GM15510 (cell line): ENCODE data around the gene PHKG2.

Experiments used
- POLR2A ChIP-seq: IDR thresholded peaks from 3 replicates; pipeline ENCODE4 v1.6.1; 2011; ENCODE audit warnings: borderline replicate concordance; ENCODE audit not compliant: insufficient read length; ENCODE audit errors: extremely low read depth

PHKG2 gene

GRCh38 chr16:30787613-30788378 is 39.6 kb downstream of the PHKG2 start:
- TF ChIP-seq POLR2A: no peak

DNA sequence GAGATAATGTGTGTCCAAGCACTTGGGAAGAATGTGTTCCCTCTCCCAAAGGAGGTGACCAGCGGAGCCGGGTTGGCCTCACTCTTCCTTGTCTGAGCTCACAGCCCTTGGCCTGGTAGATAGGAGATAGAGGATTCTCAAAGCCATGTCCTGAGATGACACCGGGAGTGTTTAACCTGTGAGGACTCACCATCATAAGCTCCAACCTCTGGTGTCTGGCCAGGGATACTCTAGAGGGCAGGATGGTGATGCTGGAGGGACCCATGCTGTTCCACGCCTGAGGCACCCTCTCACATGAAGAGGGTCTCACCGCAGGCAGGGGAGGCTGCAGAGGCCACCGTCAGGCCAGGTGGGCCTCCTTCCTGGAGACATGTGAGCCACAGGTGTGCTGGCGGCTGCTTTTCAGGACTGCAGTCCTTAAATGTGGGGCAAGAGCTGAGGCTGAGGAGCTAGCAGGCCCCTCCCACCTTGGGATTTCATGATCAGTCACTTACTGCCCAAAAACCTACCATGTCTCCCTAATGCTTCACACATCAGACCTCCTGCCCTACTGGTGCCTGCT is 45.4 kb downstream of the PHKG2 start:
- TF ChIP-seq POLR2A: no peak

- TF ChIP-seq POLR2A: no peak
These were observed 46.4 kb downstream of the PHKG2 start for GRCh38 chr16:30794634-30795033.

DNA sequence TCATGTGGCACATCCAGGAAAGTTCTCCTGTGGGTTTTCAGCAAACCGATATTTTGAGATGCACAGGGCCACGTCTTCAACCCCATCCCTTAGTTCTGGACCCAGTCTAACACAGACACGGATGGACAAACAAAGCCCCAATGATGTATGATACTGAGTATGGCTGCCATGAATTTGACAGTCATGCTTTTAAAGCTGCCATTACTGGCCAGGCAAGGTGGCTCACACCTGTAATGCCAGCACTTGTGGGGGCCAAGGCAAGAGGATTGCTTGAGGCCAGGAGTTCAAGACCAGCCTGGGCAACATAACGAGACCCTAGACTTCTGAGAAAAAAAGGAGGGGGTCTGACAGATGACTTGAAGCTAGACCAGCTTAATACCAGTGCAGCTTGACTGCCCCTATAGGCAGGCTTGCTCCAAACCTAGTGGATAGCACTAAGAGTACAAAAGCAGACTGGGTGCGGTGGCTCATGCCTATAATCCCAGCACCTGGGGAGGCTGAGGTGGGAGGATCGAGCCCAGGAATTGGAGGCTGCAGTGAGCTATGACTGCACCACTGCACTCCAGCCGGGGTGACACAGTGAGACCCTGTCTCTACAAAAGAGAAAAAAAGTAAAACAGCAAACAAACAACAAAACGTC is 49.6 kb downstream of the PHKG2 start:
- no peak for TF ChIP-seq POLR2A
